H9 (cell line): ENCODE results near the gene AHI1. TPM values are rescaled to one million over a fixed set of nuclear protein-coding genes. Genes with fewer than 3 reads are reported as not detected.
A peak's percentile ranks its signal among the peaks of the same experiment; 100 is the strongest.

Experiments used
- DNase-seq: peaks from one replicate; pipeline ENCODE4 v3.0.0-alpha.2; 2017
- H2AFZ ChIP-seq: one replicate; pipeline ENCODE4 v1.6.1; 2013; ENCODE audit warnings: mild to moderate bottlenecking, low read length, control low read depth, moderate library complexity
- H2AK5ac ChIP-seq: 2 replicates; pipeline ENCODE4 v1.6.1; 2013; ENCODE audit warnings: low read length, control low read depth, mixed read lengths; ENCODE audit not compliant: insufficient read length
- H2BK120ac ChIP-seq: one replicate; pipeline ENCODE4 v1.6.1; 2013; ENCODE audit warnings: low read depth, mild to moderate bottlenecking, low read length, control low read depth, inconsistent platforms; ENCODE audit not compliant: poor library complexity, severe bottlenecking
- H2BK12ac ChIP-seq: 2 replicates; pipeline ENCODE4 v1.6.1; 2013; ENCODE audit warnings: low read length, control low read depth, mixed read lengths, low read depth; ENCODE audit not compliant: insufficient read length
- H2BK15ac ChIP-seq: 2 replicates; pipeline ENCODE4 v1.6.1; 2013; ENCODE audit warnings: low read depth, low read length, control low read depth
- H2BK20ac ChIP-seq: one replicate; pipeline ENCODE4 v1.6.1; 2013; ENCODE audit warnings: low read depth, mild to moderate bottlenecking, low read length, control low read depth, inconsistent platforms; ENCODE audit not compliant: poor library complexity, severe bottlenecking
- H2BK5ac ChIP-seq: 2 replicates; pipeline ENCODE4 v1.6.1; 2013; ENCODE audit warnings: low read length, control low read depth, mixed read lengths; ENCODE audit not compliant: insufficient read length
- H3K14ac ChIP-seq: 2 replicates; pipeline ENCODE4 v1.6.1; 2013; ENCODE audit warnings: low read length, control low read depth; ENCODE audit not compliant: insufficient read depth
- H3K18ac ChIP-seq: 2 replicates; pipeline ENCODE4 v1.6.1; 2013; ENCODE audit warnings: low read depth, mild to moderate bottlenecking, mixed read lengths, low read length, control low read depth; ENCODE audit not compliant: insufficient read length
- H3K23ac ChIP-seq: 2 replicates; pipeline ENCODE4 v1.6.1; 2013; ENCODE audit warnings: low read length, control low read depth, mixed read lengths, low read depth; ENCODE audit not compliant: insufficient read length
- H3K23me2 ChIP-seq: 2 replicates; pipeline ENCODE4 v1.6.1; 2013; ENCODE audit warnings: low read depth, mild to moderate bottlenecking, mixed read lengths, low read length, control low read depth; ENCODE audit not compliant: insufficient read length, poor library complexity, severe bottlenecking
- H3K27ac ChIP-seq: 2 replicates; pipeline ENCODE4 v1.5.1; 2013; ENCODE audit warnings: low read length, control low read depth, mixed read lengths, low read depth; ENCODE audit not compliant: insufficient read length
- H3K27me3 ChIP-seq: 2 replicates; pipeline ENCODE4 v1.6.1; 2013; ENCODE audit warnings: low read length, control low read depth, inconsistent platforms; ENCODE audit not compliant: insufficient read depth
- H3K4ac ChIP-seq: 2 replicates; pipeline ENCODE4 v1.6.1; 2013; ENCODE audit warnings: low read depth, mild to moderate bottlenecking, control low read depth, inconsistent platforms, low read length, moderate library complexity
- H3K4me1 ChIP-seq: 2 replicates; pipeline ENCODE4 v1.6.1; 2013; ENCODE audit warnings: low read length, control low read depth, inconsistent platforms; ENCODE audit not compliant: insufficient read depth
- H3K4me2 ChIP-seq: 2 replicates; pipeline ENCODE4 v1.6.1; 2013; ENCODE audit warnings: low read length, control low read depth, mixed read lengths; ENCODE audit not compliant: insufficient read length, insufficient read depth
- H3K56ac ChIP-seq: 2 replicates; pipeline ENCODE4 v1.6.1; 2013; ENCODE audit warnings: low read depth, mild to moderate bottlenecking, mixed read lengths, low read length, control low read depth; ENCODE audit not compliant: insufficient read length
- H3K79me1 ChIP-seq: 2 replicates; pipeline ENCODE4 v1.6.1; 2013; ENCODE audit warnings: low read depth, mild to moderate bottlenecking, moderate library complexity, low read length, control low read depth, inconsistent platforms; ENCODE audit not compliant: insufficient read depth, poor library complexity, severe bottlenecking
- H3K79me2 ChIP-seq: 2 replicates; pipeline ENCODE4 v1.6.1; 2013; ENCODE audit warnings: low read length, control low read depth, inconsistent platforms; ENCODE audit not compliant: insufficient read depth
- H3K9ac ChIP-seq: 2 replicates; pipeline ENCODE4 v1.6.1; 2013; ENCODE audit warnings: low read length, control low read depth, mixed read lengths; ENCODE audit not compliant: insufficient read length; ENCODE audit errors: extremely low read depth
- H3K9me3 ChIP-seq: one replicate; pipeline ENCODE4 v1.6.1; 2013; ENCODE audit warnings: low read depth, low read length, inconsistent platforms; ENCODE audit not compliant: control insufficient read depth
- H3T11ph ChIP-seq: one replicate; pipeline ENCODE4 v1.6.1; 2013; ENCODE audit warnings: mild to moderate bottlenecking, low read length, control low read depth, inconsistent platforms
- H4K20me1 ChIP-seq: one replicate; pipeline ENCODE4 v1.6.1; 2013; ENCODE audit not compliant: control insufficient read depth, insufficient read length, insufficient read depth
- H4K5ac ChIP-seq: 2 replicates; pipeline ENCODE4 v1.6.1; 2013; ENCODE audit warnings: low read depth, mild to moderate bottlenecking, mixed read lengths, low read length, control low read depth; ENCODE audit not compliant: insufficient read length
- H4K8ac ChIP-seq: replicated peaks from 2 replicates; pipeline ENCODE4 v1.6.1; 2013; ENCODE audit warnings: low read length, control low read depth, mixed read lengths, low read depth; ENCODE audit not compliant: insufficient read length
- H4K91ac ChIP-seq: 2 replicates; pipeline ENCODE4 v1.6.1; 2013; ENCODE audit warnings: low read depth, mild to moderate bottlenecking, moderate library complexity, mixed read lengths, low read length, control low read depth; ENCODE audit not compliant: insufficient read length
- H3K27ac Mint-ChIP-seq, 3 experiments: 2 replicates in 2 of 3; 3 replicates in 1 of 3; pipeline ENCODE4 v1.8.0; 2020 to 2021; ENCODE audit warnings: mixed read lengths in 3 of 3, mild to moderate bottlenecking in 1 of 3, moderate library complexity in 1 of 3
- H3K27me3 Mint-ChIP-seq: 2 replicates; pipeline ENCODE4 v1.8.0; 2021; ENCODE audit warnings: low read depth, mild to moderate bottlenecking, moderate library complexity, mixed read lengths
- H3K36me3 Mint-ChIP-seq, 3 experiments: 2 replicates in 2 of 3; 3 replicates in 1 of 3; pipeline ENCODE4 v1.8.0; 2020 to 2021; ENCODE audit warnings: low read depth in 3 of 3, mixed read lengths in 3 of 3; ENCODE audit not compliant: insufficient read depth in 1 of 3
- H3K4me1 Mint-ChIP-seq, 2 experiments: 2 replicates each; pipeline ENCODE4 v1.8.0; 2020; ENCODE audit warnings: mixed read lengths in 2 of 2
- H3K4me3 Mint-ChIP-seq, 2 experiments: 2 replicates in 1 of 2; 3 replicates in 1 of 2; pipeline ENCODE4 v1.8.0; 2020 to 2021; ENCODE audit warnings: mild to moderate bottlenecking in 2 of 2, mixed read lengths in 2 of 2, moderate library complexity in 1 of 2
- H3K9me3 Mint-ChIP-seq, 2 experiments: 2 replicates in 1 of 2; 3 replicates in 1 of 2; pipeline ENCODE4 v1.8.0; 2020; ENCODE audit warnings: mild to moderate bottlenecking in 2 of 2, mixed read lengths in 2 of 2, moderate library complexity in 1 of 2
- CTCF ChIP-seq: fragments of 200-600 bp; sonication (generic); conservative IDR thresholded peaks from 3 replicates; pipeline ENCODE4 v1.8.0; 2021; ENCODE audit warnings: antibody characterized with exemption, mild to moderate bottlenecking
- WGBS: extraction: QIAGEN DNeasy Blood & Tissue Kit; methylation state at CpG from one replicate; pipeline ENCODE4 v1.1.7; 2013; ENCODE audit warnings: missing lambda C conversion rate, low lambda C conversion rate, mixed read lengths; ENCODE audit not compliant: insufficient read length; ENCODE audit errors: extremely low coverage; 5-methylcytosine and 5-hydroxymethylcytosine counted together
- total RNA-seq: library from RNA; stranded (reverse); gene quantifications from 2 replicates; pipeline ENCODE4 v1.2.1, GENCODE V29; 2021

AHI1 gene
- total RNA-seq, 1 experiment from 2014 or later, result 9.9 TPM

- Histone ChIP-seq H2AK5ac (no peak overlapping the region), H3K56ac (no peak overlapping the region), H3K4me1 (no peaks in the 10 kb centered on the region), H2BK15ac (no peak overlapping the region), H4K8ac (no peak overlapping the region), H3K23me2 (no peaks in the 10 kb centered on the region), H2BK20ac (no peak overlapping the region), H2BK5ac (no peak overlapping the region), H3K9me3 (no peaks in the 10 kb centered on the region), H3K79me1 (no peaks in the 10 kb centered on the region), H4K20me1 (no peaks in the 10 kb centered on the region), H2AFZ (no peak overlapping the region), H3K4me2 (no peak overlapping the region), H2BK120ac (no peak overlapping the region), H3T11ph (no peak overlapping the region), H2BK12ac (no peak overlapping the region), H4K91ac (no peak overlapping the region), H3K79me2 (no peaks in the 10 kb centered on the region), H4K5ac (no peak overlapping the region), H3K18ac (no peak overlapping the region), H3K14ac (no peak overlapping the region), H3K4ac (no peak overlapping the region), H3K23ac (no peak overlapping the region), H3K27ac (no peak overlapping the region), H3K27me3 (no peaks in the 10 kb centered on the region), H3K9ac (no peak overlapping the region)
- peak overlapping the region in 2 of 3 experiments; percentile 1 to 45; a peak in 2 of 7 replicates for H3K27ac Mint-ChIP-seq
- no peaks in the 10 kb centered on the region for H3K36me3 Mint-ChIP-seq
- no peak for DNase-seq
- H3K4me1 Mint-ChIP-seq, result no peaks in the 10 kb centered on the region
- no CpG with 5 or more reads among the region's 1 CpG for WGBS
- H3K4me3 Mint-ChIP-seq, result no peak overlapping the region
- H3K9me3 Mint-ChIP-seq, result no peaks in the 10 kb centered on the region
- H3K27me3 Mint-ChIP-seq, result no peaks in the 10 kb centered on the region
- TF ChIP-seq CTCF, result no peak
Observed at GRCh38 chr6:135346747-135347146, 150.8 kb downstream of the AHI1 start.
